Nephron (organoid): ENCODE data around the gene TBX5.
A peak's percentile ranks its signal among the peaks of the same experiment; 100 is the strongest.

Experiments used
- H3K27ac Mint-ChIP-seq, 3 experiments: 2 replicates each; pipeline ENCODE4 v1.8.0; 2020; ENCODE audit warnings: mixed read lengths in 3 of 3, mild to moderate bottlenecking in 2 of 3, moderate library complexity in 1 of 3
- H3K27me3 Mint-ChIP-seq: 2 replicates; pipeline ENCODE4 v1.8.0; 2021; ENCODE audit warnings: low read depth, mild to moderate bottlenecking, moderate library complexity, mixed read lengths
- H3K36me3 Mint-ChIP-seq: 2 replicates; pipeline ENCODE4 v1.8.0; 2020; ENCODE audit warnings: low read depth, mixed read lengths
- H3K4me1 Mint-ChIP-seq: 2 replicates; pipeline ENCODE4 v1.8.0; 2020; ENCODE audit warnings: mixed read lengths
- H3K4me3 Mint-ChIP-seq, 3 experiments: 2 replicates each; pipeline ENCODE4 v1.8.0; 2020; ENCODE audit warnings: mild to moderate bottlenecking in 3 of 3, mixed read lengths in 3 of 3, moderate library complexity in 2 of 3
- H3K9me3 Mint-ChIP-seq: 2 replicates; pipeline ENCODE4 v1.8.0; 2020; ENCODE audit warnings: mixed read lengths
- TF ChIP-seq, protein P1 (sequence below), 3 experiments: fragments of 200-600 bp; sonication (generic); IDR thresholded peaks; one replicate each; pipeline ENCODE4 v1.5.0; 2021; ENCODE audit warnings: antibody characterized with exemption in 3 of 3; ENCODE audit not compliant: unreplicated experiment in 3 of 3

Gene TBX5

DNA sequence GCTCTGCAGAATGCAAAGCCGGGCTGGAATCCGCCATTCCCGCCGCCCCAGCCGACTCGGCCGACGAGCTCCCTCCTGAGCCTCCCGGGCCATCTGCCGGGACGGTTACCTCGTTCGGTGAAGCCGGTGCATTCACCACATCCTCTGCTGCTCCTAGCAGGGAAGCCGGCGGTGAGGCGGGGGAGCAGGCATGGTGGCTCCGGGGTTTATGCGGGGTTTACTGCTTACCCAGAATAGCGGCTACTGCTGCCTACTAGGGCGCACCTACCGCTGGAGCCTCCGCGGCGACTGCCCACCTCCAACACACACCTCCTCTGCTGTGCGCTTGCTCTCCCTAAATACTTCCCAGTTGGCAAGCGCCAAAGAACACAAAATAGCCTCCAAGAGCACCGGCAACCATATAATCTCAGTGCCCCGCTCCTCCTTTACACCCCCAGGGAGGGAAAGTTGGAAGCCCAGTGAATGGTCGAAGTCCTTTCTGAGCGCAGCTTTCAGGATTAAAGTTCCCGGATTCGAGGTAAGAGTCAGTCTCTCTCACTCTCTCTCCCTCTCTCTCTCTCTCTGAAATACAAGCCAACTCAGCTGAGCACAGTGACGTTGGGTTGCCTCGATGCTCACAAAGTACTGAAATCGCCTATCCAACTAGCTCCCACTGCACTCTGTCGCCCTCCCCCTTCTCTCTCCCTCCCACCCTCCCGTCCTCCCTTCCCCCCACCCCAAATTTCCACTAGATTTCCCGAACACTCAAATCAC is at the start of gene TBX5:
TBX5 (minus strand) TSS at position 626 of the 753 bp plus-strand sequence. CDS start 2,246 bp downstream, outside the sequence.
- TF ChIP-seq, protein P1, sequence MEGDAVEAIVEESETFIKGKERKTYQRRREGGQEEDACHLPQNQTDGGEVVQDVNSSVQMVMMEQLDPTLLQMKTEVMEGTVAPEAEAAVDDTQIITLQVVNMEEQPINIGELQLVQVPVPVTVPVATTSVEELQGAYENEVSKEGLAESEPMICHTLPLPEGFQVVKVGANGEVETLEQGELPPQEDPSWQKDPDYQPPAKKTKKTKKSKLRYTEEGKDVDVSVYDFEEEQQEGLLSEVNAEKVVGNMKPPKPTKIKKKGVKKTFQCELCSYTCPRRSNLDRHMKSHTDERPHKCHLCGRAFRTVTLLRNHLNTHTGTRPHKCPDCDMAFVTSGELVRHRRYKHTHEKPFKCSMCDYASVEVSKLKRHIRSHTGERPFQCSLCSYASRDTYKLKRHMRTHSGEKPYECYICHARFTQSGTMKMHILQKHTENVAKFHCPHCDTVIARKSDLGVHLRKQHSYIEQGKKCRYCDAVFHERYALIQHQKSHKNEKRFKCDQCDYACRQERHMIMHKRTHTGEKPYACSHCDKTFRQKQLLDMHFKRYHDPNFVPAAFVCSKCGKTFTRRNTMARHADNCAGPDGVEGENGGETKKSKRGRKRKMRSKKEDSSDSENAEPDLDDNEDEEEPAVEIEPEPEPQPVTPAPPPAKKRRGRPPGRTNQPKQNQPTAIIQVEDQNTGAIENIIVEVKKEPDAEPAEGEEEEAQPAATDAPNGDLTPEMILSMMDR (IDR thresholded peaks at IDR 0.05; ENCODE audit: unreplicated experiment in 3 of 3): no peak
- peaks cover 12% of the 10 kb centered on the region for H3K4me1 Mint-ChIP-seq
- no peaks in the 10 kb centered on the region for H3K9me3 Mint-ChIP-seq
- no peaks in the 10 kb centered on the region for H3K36me3 Mint-ChIP-seq
- peaks cover 100% of the 10 kb centered on the region for H3K27me3 Mint-ChIP-seq
- H3K4me3 Mint-ChIP-seq: peak within 1 kb of the TSS; percentile 46 to 56 (median 50)
- no peak within 1 kb of the TSS for H3K27ac Mint-ChIP-seq

- no peaks in the 10 kb centered on the region for H3K36me3 Mint-ChIP-seq
- H3K9me3 Mint-ChIP-seq: no peaks in the 10 kb centered on the region
- H3K4me3 Mint-ChIP-seq: no peak overlapping the region
- H3K4me1 Mint-ChIP-seq: no peaks in the 10 kb centered on the region
- H3K27ac Mint-ChIP-seq: no peak overlapping the region
- H3K27me3 Mint-ChIP-seq: peaks cover 99% of the 10 kb centered on the region
- TF ChIP-seq, protein P1 (IDR thresholded peaks at IDR 0.05; ENCODE audit: unreplicated experiment in 3 of 3): no peak
These were observed 45.7 kb upstream of the TBX5 start for GRCh38 chr12:114451657-114452056.

DNA sequence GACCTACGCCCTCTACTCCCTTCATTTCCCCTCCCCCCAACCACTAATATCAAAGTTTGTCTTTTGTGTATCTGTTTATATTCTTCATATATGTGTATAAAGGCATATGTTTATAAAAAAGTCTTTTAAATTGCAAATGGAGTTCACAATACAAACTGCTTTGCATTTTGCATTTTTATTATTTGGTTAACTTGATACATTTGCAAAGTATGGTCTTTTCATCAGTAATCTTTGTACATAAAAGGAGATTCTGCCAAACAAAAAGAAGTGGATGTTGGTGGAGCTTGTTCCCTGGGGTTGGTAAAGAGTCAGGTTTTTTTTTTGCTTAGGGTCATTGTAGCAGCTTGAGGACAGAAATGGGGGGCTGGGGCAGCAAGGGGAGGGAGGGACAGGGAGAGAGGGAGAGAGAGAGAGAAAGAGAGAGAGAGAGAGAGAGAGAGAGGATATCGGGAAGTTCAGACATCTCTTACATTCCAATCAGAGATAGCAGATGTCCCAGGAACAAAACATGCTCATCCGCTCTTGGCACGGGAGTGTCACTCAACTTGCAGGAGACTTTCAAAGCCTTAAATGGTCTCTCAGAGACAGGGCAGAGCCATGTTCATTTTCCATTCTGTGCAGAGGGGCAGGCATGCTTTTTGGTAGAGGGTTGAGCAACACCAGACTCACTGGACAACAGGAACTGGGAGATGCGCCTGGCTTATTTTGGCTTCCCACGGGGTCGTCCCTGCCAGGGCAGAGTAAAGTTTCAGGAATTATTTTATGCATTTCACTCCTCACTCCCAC is 44.8 kb upstream of the TBX5 start:
- Mint-ChIP-seq H3K4me3 (no peak overlapping the region), H3K4me1 (no peaks in the 10 kb centered on the region), H3K36me3 (no peaks in the 10 kb centered on the region), H3K27me3 (peaks cover 99% of the 10 kb centered on the region), H3K27ac (no peak overlapping the region), H3K9me3 (no peaks in the 10 kb centered on the region)
- TF ChIP-seq, protein P1 (IDR thresholded peaks at IDR 0.05; ENCODE audit: unreplicated experiment in 3 of 3): no peak

- H3K36me3 Mint-ChIP-seq: no peaks in the 10 kb centered on the region
- H3K4me1 Mint-ChIP-seq: no peaks in the 10 kb centered on the region
- H3K4me3 Mint-ChIP-seq: no peak overlapping the region
- H3K27ac Mint-ChIP-seq: no peak overlapping the region
- TF ChIP-seq, protein P1 (IDR thresholded peaks at IDR 0.05; ENCODE audit: unreplicated experiment in 3 of 3): no peak
- H3K27me3 Mint-ChIP-seq: peaks cover 99% of the 10 kb centered on the region
- no peaks in the 10 kb centered on the region for H3K9me3 Mint-ChIP-seq
These were observed 44.1 kb upstream of the TBX5 start for GRCh38 chr12:114450019-114450418.

- Mint-ChIP-seq H3K4me1 (no peaks in the 10 kb centered on the region), H3K4me3 (no peak overlapping the region), H3K27ac (no peak overlapping the region), H3K9me3 (no peaks in the 10 kb centered on the region), H3K27me3 (peaks cover 99% of the 10 kb centered on the region), H3K36me3 (no peaks in the 10 kb centered on the region)
- TF ChIP-seq, protein P1 (IDR thresholded peaks at IDR 0.05; ENCODE audit: unreplicated experiment in 3 of 3): no peak
These were observed 42.6 kb upstream of the TBX5 start for GRCh38 chr12:114448618-114448933.
